Measurements from ENCODE around the gene AP5M1. TPM values are rescaled to one million over a fixed set of nuclear protein-coding genes. Genes with fewer than 3 reads are reported as not detected.

The AP5M1 gene
- total and polyA plus RNA-seq, 2 of the 4 experiments (the other 2 are of a cell fraction) = 16.1 to 28.3 TPM

DNA sequence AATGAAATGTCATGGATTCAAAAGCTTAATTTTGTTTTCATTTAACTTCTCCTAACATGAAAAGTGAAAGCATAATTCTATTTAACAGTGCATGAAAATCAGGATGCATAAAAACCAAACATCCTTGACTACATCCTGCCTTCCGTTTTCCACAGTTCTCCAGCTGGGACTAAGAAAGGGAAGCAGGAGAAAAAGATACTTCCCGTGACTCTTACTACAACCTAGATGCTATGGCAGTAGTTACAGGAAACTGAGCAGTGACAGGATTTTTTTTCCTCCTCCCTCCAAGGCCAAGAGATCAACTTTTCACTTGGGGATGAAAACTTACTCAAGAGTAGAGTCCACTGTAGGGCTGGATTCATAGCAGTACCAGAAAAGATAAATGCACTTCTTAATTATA lies 2.7 kb upstream of the AP5M1 start:
- no CpG with 5 or more reads among the region's 2 CpGs for WGBS, 2 experiments (ENCODE audit: extremely low coverage in 2 of 2, insufficient read length in 1 of 2)
- CTCF ChIA-PET = interaction anchor here (0.9 kb wide), 1 partner anchor 120 kb away, joined by 3 read pairs; no protein-coding TSS in a partner anchor
- no TSS peak for BruUV-seq (replicated peaks)

More for the DNA sequence above, 2.7 kb upstream of the AP5M1 start:
- H2BK20ac ChIP-seq (ENCODE audit: low read depth, low read length) = no peak overlapping the region
- peak overlapping the region; percentile 60 for H3K4me2 ChIP-seq (ENCODE audit: low read depth, low read length)
- no peak overlapping the region for H4K5ac ChIP-seq (ENCODE audit: low read depth, low read length)
- H3K9ac ChIP-seq (ENCODE audit: low read depth, low read length) = peak overlapping the region; percentile 24; the same call in 1 of the 2 replicates
- H3K4me1 ChIP-seq (ENCODE audit: control insufficient read depth, insufficient read depth, low read length) = peaks cover 2% of the 10 kb centered on the region; the same call in 1 of the 2 replicates
- no peak for ATAC-seq (ENCODE audit: low read depth)
- H2BK120ac ChIP-seq (ENCODE audit: low read depth, low read length) = no peak overlapping the region
- peaks cover 12 to 49% of the 10 kb centered on the region in 2 experiments for H3K79me1 ChIP-seq (ENCODE audit: low read depth in 1 of 2, low read length in 2 of 2)
- no peak overlapping the region for H3K18ac ChIP-seq (ENCODE audit: low read depth, low read length)
- in situ Hi-C loops (cut with MboI; ENCODE audit: low sequenced_read_pairs) = loop anchor here (25.0 kb wide), 1 partner anchor 971 kb away; the partner anchor contains the start of gene PSMA3
- no peaks in the 10 kb centered on the region for H3K36me3 ChIP-seq (ENCODE audit: control insufficient read depth, insufficient read depth, low read length)
- peak; percentile 13 for DNase-seq
- H3K27ac ChIP-seq (ENCODE audit: insufficient read depth, low read length) = no peak overlapping the region
- no peak overlapping the region for H2BK15ac ChIP-seq (ENCODE audit: low read depth, low read length)
- POLR2A ChIA-PET (ENCODE audit: unreplicated experiment) = no interaction called here
- H3K4ac ChIP-seq (ENCODE audit: low read depth, low read length) = no peak overlapping the region
- H3K56ac ChIP-seq (ENCODE audit: extremely low read depth, insufficient read depth, low read length) = no peak overlapping the region
- dilution Hi-C loops (cut with HindIII; ENCODE audit: low sequenced_read_pairs, unreplicated experiment) = no loop called here
- intact Hi-C loops (cut with micrococcal nuclease) = no loop called here
- H3K27me3 ChIP-seq (ENCODE audit: control insufficient read depth, insufficient read depth, low read length) = no peaks in the 10 kb centered on the region
- TF ChIP-seq RAD21 (IDR thresholded peaks at IDR 0.05; ENCODE audit: low read length) (no peak), FOS (IDR thresholded peaks at IDR 0.05; ENCODE audit: low read depth, low read length) (no peak), MAZ (IDR thresholded peaks at IDR 0.05; ENCODE audit: borderline replicate concordance, low read depth, low read length) (no peak), NFE2L2 (IDR thresholded peaks at IDR 0.05; ENCODE audit: low read depth, low read length) (no peak), MXI1 (IDR thresholded peaks at IDR 0.05; ENCODE audit: borderline replicate concordance, low read depth, low read length) (no peak), SMC3 (IDR thresholded peaks at IDR 0.05; ENCODE audit: low read depth, low read length) (no peak), MAFK (IDR thresholded peaks at IDR 0.05; ENCODE audit: low read depth, low read length) (no peak), BHLHE40 (IDR thresholded peaks at IDR 0.05; ENCODE audit: low read depth, low read length) (no peak), POLR2A (IDR thresholded peaks at IDR 0.05; ENCODE audit: low read depth, low read length) (no peak), RFX5 (IDR thresholded peaks at IDR 0.05; ENCODE audit: low read depth, low read length) (no peak)
- H2AK9ac ChIP-seq (replicated peaks; ENCODE audit: low read depth, low read length, poor library complexity) = no peak overlapping the region
- H3K4me3 ChIP-seq (ENCODE audit: insufficient read depth, low read depth, low read length) = no peak overlapping the region
- H2BK5ac ChIP-seq (ENCODE audit: low read depth, low read length, poor library complexity, severe bottlenecking) = no peak overlapping the region
- H4K91ac ChIP-seq (ENCODE audit: insufficient read depth, low read depth, low read length) = no peak overlapping the region
- H2AK5ac ChIP-seq (ENCODE audit: low read depth, low read length) = no peak overlapping the region
- H3K9me1 ChIP-seq (ENCODE audit: insufficient read depth, low read length) = no peaks in the 10 kb centered on the region; the same call in 1 of the 2 replicates
- no peak overlapping the region for H2AFZ ChIP-seq (replicated peaks; ENCODE audit: low read length, poor library complexity)
- H4K20me1 ChIP-seq (ENCODE audit: insufficient read depth, low read length) = peaks cover 15% of the 10 kb centered on the region
- peak overlapping the region; percentile 44 for H3K23ac ChIP-seq (ENCODE audit: low read depth, low read length)
- no peak overlapping the region for H3K14ac ChIP-seq (replicated peaks; ENCODE audit: low read depth, low read length)
- H4K8ac ChIP-seq (ENCODE audit: low read depth in 2 of 2, low read length in 2 of 2) = no peak overlapping the region
- no peaks in the 10 kb centered on the region for H3K9me3 ChIP-seq (ENCODE audit: control insufficient read depth, insufficient read depth, low read length)
